Osteoblast (primary cell): ENCODE results near the gene KCNN3. TPM values are rescaled to one million over a fixed set of nuclear protein-coding genes. Genes with fewer than 3 reads are reported as not detected.

Experiments
- DNase-seq: peaks from one replicate; pipeline ENCODE4 v3.0.0; 2011; ENCODE audit warnings: low spot score, mixed read lengths; ENCODE audit not compliant: insufficient read length; ENCODE audit errors: missing footprints
- H2AFZ ChIP-seq: 2 replicates; pipeline ENCODE4 v1.6.0; 2011; ENCODE audit warnings: mild to moderate bottlenecking, low read length
- H3K27ac ChIP-seq: 2 replicates; pipeline ENCODE4 v1.5.1; 2011; ENCODE audit warnings: mild to moderate bottlenecking, low read depth, low read length, moderate library complexity
- H3K27me3 ChIP-seq: 2 replicates; pipeline ENCODE4 v1.6.0; 2012; ENCODE audit warnings: mild to moderate bottlenecking, control low read depth, inconsistent platforms, low read length, moderate library complexity; ENCODE audit not compliant: insufficient read depth
- H3K36me3 ChIP-seq: 2 replicates; pipeline ENCODE4 v1.5.1; 2011; ENCODE audit warnings: mild to moderate bottlenecking, low read length, control low read depth, moderate library complexity; ENCODE audit not compliant: insufficient read depth
- H3K4me1 ChIP-seq: 2 replicates; pipeline ENCODE4 v1.5.1; 2011; ENCODE audit warnings: mild to moderate bottlenecking, low read length, control low read depth, moderate library complexity; ENCODE audit not compliant: insufficient read depth
- H3K4me2 ChIP-seq: 2 replicates; pipeline ENCODE4 v1.6.0; 2011; ENCODE audit warnings: mild to moderate bottlenecking, low read length; ENCODE audit not compliant: insufficient read depth
- H3K4me3 ChIP-seq: fragments of 200-600 bp; sonication (generic); 3 replicates; pipeline ENCODE4 v1.5.1; 2012; ENCODE audit warnings: mild to moderate bottlenecking, low read length, inconsistent platforms; ENCODE audit not compliant: insufficient read depth
- H3K79me2 ChIP-seq: 2 replicates; pipeline ENCODE4 v1.6.0; 2012; ENCODE audit warnings: mild to moderate bottlenecking, low read length, control low read depth, inconsistent platforms; ENCODE audit not compliant: insufficient read depth
- H3K9me3 ChIP-seq: 2 replicates; pipeline ENCODE4 v1.5.1; 2011; ENCODE audit warnings: low read depth, low read length, control low read depth
- H4K20me1 ChIP-seq: 2 replicates; pipeline ENCODE4 v1.6.0; 2012; ENCODE audit warnings: mild to moderate bottlenecking, low read length, control low read depth; ENCODE audit not compliant: insufficient read depth
- total RNA-seq: library from RNA; depleted of rRNA; stranded (reverse); fragments of >200 nt; gene quantifications from 2 replicates; pipeline ENCODE4 v1.2.3, GENCODE V29; 2012
- TF ChIP-seq, protein P1 (sequence below): IDR thresholded peaks from 2 replicates; pipeline ENCODE4 v1.5.1; 2011; ENCODE audit warnings: mild to moderate bottlenecking, low read depth, low read length, moderate library complexity; ENCODE audit errors: extremely low read depth

Gene KCNN3
- total RNA-seq, 1 donor, result under 0.01 TPM

DNA sequence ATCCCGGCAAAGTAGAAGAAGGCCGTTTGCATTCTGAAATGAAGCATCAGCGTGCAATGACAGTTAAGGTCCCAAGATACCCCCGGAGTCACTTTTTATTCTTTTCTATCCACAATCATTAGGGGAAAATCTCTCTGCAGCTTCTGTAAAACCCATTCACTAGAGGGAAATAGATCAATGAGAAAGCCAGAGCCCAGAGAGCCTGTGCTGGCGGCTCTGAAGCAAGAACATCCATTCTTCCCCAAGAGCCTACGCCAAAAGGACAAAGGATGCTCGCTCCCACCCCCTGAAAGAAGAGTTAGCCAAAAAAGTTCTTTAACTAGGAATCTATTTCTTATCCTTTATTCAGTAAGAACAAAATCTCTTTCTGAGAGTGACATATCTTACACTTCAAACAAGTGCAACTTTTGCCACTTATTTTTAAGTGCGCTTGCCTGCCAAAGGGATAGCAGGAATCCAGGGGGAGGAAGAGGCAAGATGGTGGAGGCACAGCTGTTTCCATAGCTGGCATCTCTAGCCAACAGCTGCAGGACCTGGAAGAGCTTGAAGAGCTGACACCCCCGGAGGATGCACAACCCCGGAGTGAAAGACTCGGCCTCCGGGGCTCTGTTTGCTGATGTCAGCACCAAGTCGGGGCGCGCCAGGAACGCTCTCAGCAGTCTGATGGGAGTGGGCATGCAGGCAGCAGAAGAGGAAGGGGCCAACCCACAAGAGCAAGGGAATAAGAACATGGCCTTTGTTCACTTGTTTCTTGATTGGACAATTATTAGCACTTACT, 68.7 kb downstream of the KCNN3 start:
- Histone ChIP-seq H3K4me1 (no peaks in the 10 kb centered on the region), H3K27ac (no peak overlapping the region), H2AFZ (no peak overlapping the region), H3K27me3 (peaks cover 41% of the 10 kb centered on the region), H3K79me2 (no peaks in the 10 kb centered on the region), H4K20me1 (no peaks in the 10 kb centered on the region), H3K9me3 (no peaks in the 10 kb centered on the region), H3K4me2 (no peak overlapping the region), H3K36me3 (no peaks in the 10 kb centered on the region), H3K4me3 (no peak overlapping the region)
- TF ChIP-seq, protein P1, sequence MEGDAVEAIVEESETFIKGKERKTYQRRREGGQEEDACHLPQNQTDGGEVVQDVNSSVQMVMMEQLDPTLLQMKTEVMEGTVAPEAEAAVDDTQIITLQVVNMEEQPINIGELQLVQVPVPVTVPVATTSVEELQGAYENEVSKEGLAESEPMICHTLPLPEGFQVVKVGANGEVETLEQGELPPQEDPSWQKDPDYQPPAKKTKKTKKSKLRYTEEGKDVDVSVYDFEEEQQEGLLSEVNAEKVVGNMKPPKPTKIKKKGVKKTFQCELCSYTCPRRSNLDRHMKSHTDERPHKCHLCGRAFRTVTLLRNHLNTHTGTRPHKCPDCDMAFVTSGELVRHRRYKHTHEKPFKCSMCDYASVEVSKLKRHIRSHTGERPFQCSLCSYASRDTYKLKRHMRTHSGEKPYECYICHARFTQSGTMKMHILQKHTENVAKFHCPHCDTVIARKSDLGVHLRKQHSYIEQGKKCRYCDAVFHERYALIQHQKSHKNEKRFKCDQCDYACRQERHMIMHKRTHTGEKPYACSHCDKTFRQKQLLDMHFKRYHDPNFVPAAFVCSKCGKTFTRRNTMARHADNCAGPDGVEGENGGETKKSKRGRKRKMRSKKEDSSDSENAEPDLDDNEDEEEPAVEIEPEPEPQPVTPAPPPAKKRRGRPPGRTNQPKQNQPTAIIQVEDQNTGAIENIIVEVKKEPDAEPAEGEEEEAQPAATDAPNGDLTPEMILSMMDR, result no peak
- no peak for DNase-seq

DNA sequence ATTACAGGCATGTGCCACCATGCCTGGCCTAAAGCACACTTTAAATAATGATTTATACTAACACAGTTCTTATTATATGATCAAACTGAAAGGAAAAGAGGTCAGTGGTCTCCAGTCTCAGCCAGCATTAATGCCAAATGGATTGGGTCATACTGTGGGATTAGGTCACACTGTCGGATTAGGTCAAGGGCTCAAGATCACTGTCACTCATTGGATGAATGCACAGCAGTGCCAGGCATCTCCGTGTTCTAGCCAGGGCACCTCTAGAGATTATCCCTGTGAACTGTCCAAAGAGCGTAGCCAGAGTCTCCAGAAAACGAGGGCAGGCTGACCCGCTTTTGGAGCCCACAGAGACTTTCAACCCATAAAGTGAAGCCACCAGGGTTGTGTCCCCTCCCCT, 70.9 kb downstream of the KCNN3 start:
- H3K27me3 ChIP-seq, result peaks cover 28% of the 10 kb centered on the region
- no peaks in the 10 kb centered on the region for H3K36me3 ChIP-seq

DNA sequence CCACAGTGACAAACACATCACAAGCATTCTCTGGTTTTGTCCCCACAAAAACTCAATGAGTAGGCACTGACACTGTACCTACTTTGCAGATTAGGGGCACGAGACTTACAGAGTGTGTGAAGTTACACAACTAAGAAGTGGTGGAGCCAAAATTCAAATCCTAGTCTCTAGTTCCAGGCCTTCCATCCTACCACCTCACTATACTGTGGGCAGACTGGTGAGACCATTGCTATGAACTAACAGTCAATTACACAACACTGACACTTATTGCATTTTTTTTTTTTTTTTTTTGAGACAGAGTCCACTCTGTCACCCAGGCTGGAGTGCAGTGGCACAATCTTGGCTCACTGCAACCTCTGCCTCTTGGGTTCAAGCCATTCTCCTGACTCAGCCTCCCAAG, 71.4 kb downstream of the KCNN3 start:
- Histone ChIP-seq H3K36me3 (no peaks in the 10 kb centered on the region), H3K9me3 (no peaks in the 10 kb centered on the region), H3K27ac (no peak overlapping the region), H4K20me1 (no peaks in the 10 kb centered on the region), H3K27me3 (peaks cover 27% of the 10 kb centered on the region), H3K4me1 (no peaks in the 10 kb centered on the region), H2AFZ (no peak overlapping the region), H3K79me2 (no peaks in the 10 kb centered on the region), H3K4me2 (no peak overlapping the region), H3K4me3 (no peak overlapping the region)
- TF ChIP-seq, protein P1, result no peak
- no peak for DNase-seq

More for the DNA sequence above, 70.9 kb downstream of the KCNN3 start:
- H3K79me2 ChIP-seq, result no peaks in the 10 kb centered on the region
- H3K4me1 ChIP-seq, result no peaks in the 10 kb centered on the region
- no peak for DNase-seq
- TF ChIP-seq, protein P1, result no peak
- H3K9me3 ChIP-seq, result no peaks in the 10 kb centered on the region
- H3K27ac ChIP-seq, result no peak overlapping the region
- no peaks in the 10 kb centered on the region for H4K20me1 ChIP-seq
- no peak overlapping the region for H3K4me3 ChIP-seq
- no peak overlapping the region for H2AFZ ChIP-seq
- H3K4me2 ChIP-seq, result no peak overlapping the region

GRCh38 chr1:154797175-154797574, 72.9 kb downstream of the KCNN3 start:
- H3K27me3 ChIP-seq, result peaks cover 37% of the 10 kb centered on the region

More at GRCh38 chr1:154797175-154797574, 72.9 kb downstream of the KCNN3 start:
- Histone ChIP-seq H4K20me1 (no peaks in the 10 kb centered on the region), H3K36me3 (no peaks in the 10 kb centered on the region), H3K27ac (no peak overlapping the region), H3K9me3 (no peaks in the 10 kb centered on the region), H2AFZ (no peak overlapping the region), H3K4me2 (no peak overlapping the region), H3K4me1 (no peaks in the 10 kb centered on the region), H3K4me3 (no peak overlapping the region), H3K79me2 (no peaks in the 10 kb centered on the region)
- DNase-seq, result no peak
- TF ChIP-seq, protein P1, result no peak
